Prostate gland (tissue), 2 donors: ENCODE data around the gene ADK. TPM values are rescaled to one million over a fixed set of nuclear protein-coding genes. Genes with fewer than 3 reads are reported as not detected.

Experiments
- DNase-seq: peaks from one replicate; pipeline ENCODE4 v3.0.0-alpha.2; 2019; ENCODE audit warnings: low spot score
- H3K27ac ChIP-seq, 2 donors: fragments of 200-600 bp; sonication (generic); 2 replicates each; pipeline ENCODE4 v1.5.1; 2017 to 2019
- H3K27me3 ChIP-seq: fragments of 200-600 bp; sonication (generic); replicated peaks from 2 replicates; pipeline ENCODE4 v1.5.1; 2019; ENCODE audit not compliant: insufficient read depth
- H3K36me3 ChIP-seq, 2 donors: fragments of 200-600 bp; sonication (generic); 1 replicate in 1 of 2; 2 replicates in 1 of 2; pipeline versions ENCODE4 v1.5.1 to v1.8.1; 2017 to 2019
- H3K4me1 ChIP-seq: fragments of 200-600 bp; sonication (generic); replicated peaks from 2 replicates; pipeline ENCODE4 v1.5.1; 2019
- H3K4me3 ChIP-seq, 2 donors: fragments of 200-600 bp; sonication (generic); 2 replicates each; pipeline ENCODE4 v1.5.1; 2017 to 2019
- H3K9me3 ChIP-seq: fragments of 200-600 bp; sonication (generic); 2 replicates; pipeline ENCODE4 v1.5.1; 2017
- POLR2A ChIP-seq: fragments of 450-650 bp; IDR thresholded peaks from one replicate; pipeline ENCODE4 v1.6.1; 2016; ENCODE audit warnings: antibody characterized with exemption, mild to moderate bottlenecking
- POLR2AphosphoS5 ChIP-seq: sonication (generic); formaldehyde crosslinking; IDR thresholded peaks from one replicate; pipeline ENCODE4 v1.6.1; 2017; ENCODE audit warnings: antibody characterized with exemption
- WGBS: methylation state at CpG from one replicate; pipeline ENCODE4 v1.1.5; 2018; 5-methylcytosine and 5-hydroxymethylcytosine counted together
- intact Hi-C: fragments of 100-400 bp; cut with DNase I; formaldehyde crosslinking; loops from one replicate; pipeline ENCODE4 v1.14.2; 2022
- total RNA-seq, 2 donors: library from RNA; depleted of rRNA; stranded (reverse); fragments of >200 nt; gene quantifications; one replicate each; pipeline ENCODE4 v1.1.0, GENCODE V29; 2016
- TF ChIP-seq, protein P1 (sequence below), 4 experiments: fragments of 200-600 bp in 2 of 4; fragments of 450-650 bp in 2 of 4; sonication (generic) in 2 of 4; IDR thresholded peaks; 1 replicate in 3 of 4; 2 replicates in 1 of 4; pipeline ENCODE4 v1.5.1; 2016 to 2019; ENCODE audit warnings: antibody characterized with exemption in 4 of 4, mild to moderate bottlenecking in 2 of 4, moderate library complexity in 2 of 4

ADK gene
- total RNA-seq, 2 donors from 2014 or later = 34.1 to 42.5 TPM

DNA sequence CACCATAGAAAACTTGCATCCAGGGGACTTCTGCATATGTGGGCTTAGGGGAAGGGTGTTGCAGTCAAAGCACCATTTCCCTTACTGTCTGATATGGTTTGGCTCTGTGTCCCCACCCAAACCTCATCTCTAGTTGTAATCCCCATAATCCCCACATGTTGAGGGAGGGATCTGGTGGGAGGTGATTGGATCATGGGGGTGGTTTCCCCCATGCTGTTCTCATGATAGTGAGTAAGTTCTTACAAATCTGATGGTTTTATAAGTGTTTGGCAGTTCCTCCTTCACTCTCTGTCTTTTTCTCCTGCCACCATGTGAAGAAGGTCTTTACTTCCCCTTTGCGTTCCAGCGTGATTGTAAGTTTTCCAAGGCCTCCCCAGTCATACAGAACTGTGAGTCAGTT, 177.4 kb downstream of the ADK start:
- Histone ChIP-seq H3K9me3 (no peaks in the 10 kb centered on the region), H3K27me3 (no peaks in the 10 kb centered on the region), H3K36me3 (no peaks in the 10 kb centered on the region), H3K4me3 (no peak overlapping the region), H3K27ac (no peak overlapping the region), H3K4me1 (no peaks in the 10 kb centered on the region)
- intact Hi-C loops = no loop called here
- DNase-seq = no peak
- TF ChIP-seq POLR2A (no peak), POLR2AphosphoS5 (no peak)
- TF ChIP-seq, protein P1, sequence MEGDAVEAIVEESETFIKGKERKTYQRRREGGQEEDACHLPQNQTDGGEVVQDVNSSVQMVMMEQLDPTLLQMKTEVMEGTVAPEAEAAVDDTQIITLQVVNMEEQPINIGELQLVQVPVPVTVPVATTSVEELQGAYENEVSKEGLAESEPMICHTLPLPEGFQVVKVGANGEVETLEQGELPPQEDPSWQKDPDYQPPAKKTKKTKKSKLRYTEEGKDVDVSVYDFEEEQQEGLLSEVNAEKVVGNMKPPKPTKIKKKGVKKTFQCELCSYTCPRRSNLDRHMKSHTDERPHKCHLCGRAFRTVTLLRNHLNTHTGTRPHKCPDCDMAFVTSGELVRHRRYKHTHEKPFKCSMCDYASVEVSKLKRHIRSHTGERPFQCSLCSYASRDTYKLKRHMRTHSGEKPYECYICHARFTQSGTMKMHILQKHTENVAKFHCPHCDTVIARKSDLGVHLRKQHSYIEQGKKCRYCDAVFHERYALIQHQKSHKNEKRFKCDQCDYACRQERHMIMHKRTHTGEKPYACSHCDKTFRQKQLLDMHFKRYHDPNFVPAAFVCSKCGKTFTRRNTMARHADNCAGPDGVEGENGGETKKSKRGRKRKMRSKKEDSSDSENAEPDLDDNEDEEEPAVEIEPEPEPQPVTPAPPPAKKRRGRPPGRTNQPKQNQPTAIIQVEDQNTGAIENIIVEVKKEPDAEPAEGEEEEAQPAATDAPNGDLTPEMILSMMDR (IDR thresholded peaks at IDR 0.05) = no peak
- WGBS = 88% methylated on average over 2 of the region's 2 CpGs

DNA sequence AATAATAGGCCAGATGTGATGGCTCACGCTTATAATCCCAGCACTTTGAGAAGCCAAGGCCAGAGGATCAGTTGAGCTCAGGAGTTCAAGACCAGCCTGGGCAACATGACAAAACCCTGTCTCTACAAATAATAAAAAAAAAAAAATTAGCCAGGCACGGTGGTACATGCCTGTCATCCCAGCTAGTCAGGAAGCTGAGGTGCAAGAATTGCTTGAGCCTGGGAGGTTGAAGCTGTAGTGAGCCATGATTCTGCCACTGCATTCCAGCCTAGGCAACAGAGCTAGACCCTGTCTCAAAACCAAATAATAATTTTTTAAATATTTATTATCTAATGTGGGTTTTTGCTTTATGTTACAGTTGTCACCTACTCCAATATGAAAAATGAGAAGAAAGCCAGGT, 178.9 kb downstream of the ADK start:
- intact Hi-C loops = no loop called here
- no peak overlapping the region for H3K4me3 ChIP-seq
- no peak for TF ChIP-seq POLR2A
- TF ChIP-seq POLR2AphosphoS5 = no peak
- TF ChIP-seq, protein P1 (IDR thresholded peaks at IDR 0.05) = no peak
- H3K4me1 ChIP-seq = no peaks in the 10 kb centered on the region
- no peak for DNase-seq
- H3K27ac ChIP-seq = no peak overlapping the region
- WGBS = 65% methylated on average over 2 of the region's 2 CpGs
- no peaks in the 10 kb centered on the region for H3K27me3 ChIP-seq
- no peaks in the 10 kb centered on the region for H3K9me3 ChIP-seq
- H3K36me3 ChIP-seq = no peaks in the 10 kb centered on the region

DNA sequence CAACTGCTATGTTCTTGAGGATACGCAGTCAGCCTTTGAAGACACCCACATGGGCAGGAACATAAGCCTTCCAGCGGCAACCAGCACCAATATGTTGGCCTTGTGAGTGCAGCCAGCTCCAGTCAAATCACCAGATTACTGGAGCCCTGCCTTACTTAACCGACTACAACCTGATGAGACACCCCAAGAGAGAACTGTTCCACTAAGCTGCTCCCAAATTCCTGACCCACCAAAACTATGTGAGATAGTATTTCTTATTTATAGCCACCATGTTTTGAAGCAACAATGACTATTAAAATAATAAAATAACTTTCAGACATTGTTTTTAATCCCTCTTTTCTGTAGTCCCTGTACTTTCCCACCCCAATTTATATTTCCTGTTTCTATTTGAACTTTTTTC, 179.6 kb downstream of the ADK start:
- 98% methylated on average over 3 of the region's 3 CpGs for WGBS
- Histone ChIP-seq H3K27me3 (no peaks in the 10 kb centered on the region), H3K9me3 (no peaks in the 10 kb centered on the region), H3K4me1 (no peaks in the 10 kb centered on the region), H3K36me3 (no peaks in the 10 kb centered on the region), H3K4me3 (no peak overlapping the region), H3K27ac (no peak overlapping the region)
- intact Hi-C loops = no loop called here
- DNase-seq = no peak
- no peak for TF ChIP-seq POLR2A
- TF ChIP-seq, protein P1 (IDR thresholded peaks at IDR 0.05) = no peak
- TF ChIP-seq POLR2AphosphoS5 = no peak

DNA sequence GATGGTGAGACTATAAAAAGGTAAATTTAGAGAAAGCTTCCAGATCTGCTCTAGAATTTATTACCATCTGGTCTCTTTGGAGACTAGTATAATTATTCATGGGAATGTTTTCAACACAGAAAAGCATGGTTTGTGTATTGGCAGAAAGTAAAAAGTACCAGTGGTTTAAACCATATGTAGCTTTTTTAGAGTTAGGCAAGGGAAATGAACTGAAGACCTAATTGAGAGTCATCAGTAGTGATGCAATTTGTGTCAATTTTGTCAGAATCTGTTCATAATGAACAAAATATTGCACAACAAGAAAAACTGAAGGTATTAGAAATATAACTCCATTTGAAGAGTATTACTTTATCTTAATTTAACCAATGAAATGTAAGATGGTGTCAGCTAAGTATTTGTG, 181.4 kb downstream of the ADK start:
- intact Hi-C loops = no loop called here
- no peak overlapping the region for H3K27ac ChIP-seq
- H3K9me3 ChIP-seq = no peaks in the 10 kb centered on the region
- H3K36me3 ChIP-seq = no peaks in the 10 kb centered on the region
- H3K4me1 ChIP-seq = no peaks in the 10 kb centered on the region
- no peak for DNase-seq
- TF ChIP-seq POLR2AphosphoS5 (no peak), POLR2A (no peak)
- TF ChIP-seq, protein P1 (IDR thresholded peaks at IDR 0.05) = no peak
- H3K27me3 ChIP-seq = no peaks in the 10 kb centered on the region
- no peak overlapping the region for H3K4me3 ChIP-seq

DNA sequence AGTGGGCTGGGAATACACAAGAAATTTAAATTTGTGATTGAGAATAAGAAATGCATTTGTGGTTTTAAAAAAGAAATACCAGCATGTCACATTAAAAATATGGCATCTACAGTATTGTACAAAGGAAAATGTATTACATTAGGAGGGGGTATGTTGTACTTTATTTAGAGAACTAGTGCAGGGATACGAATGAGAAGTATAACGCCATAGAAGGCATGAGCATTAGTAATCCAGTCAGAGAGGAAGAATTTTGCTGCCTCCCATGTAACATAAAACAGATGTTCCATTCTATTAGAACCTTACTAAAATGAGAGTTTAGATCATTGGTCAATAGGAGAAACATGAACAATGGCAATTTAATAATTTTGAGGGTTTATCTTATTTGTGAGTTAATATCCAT, 182.2 kb downstream of the ADK start:
- H3K4me1 ChIP-seq = no peaks in the 10 kb centered on the region
- no peaks in the 10 kb centered on the region for H3K9me3 ChIP-seq
- H3K27me3 ChIP-seq = no peaks in the 10 kb centered on the region
- H3K36me3 ChIP-seq = no peaks in the 10 kb centered on the region
- TF ChIP-seq POLR2A (no peak), POLR2AphosphoS5 (no peak)
- TF ChIP-seq, protein P1 (IDR thresholded peaks at IDR 0.05) = no peak
- DNase-seq = no peak
- 88% methylated on average over 2 of the region's 2 CpGs for WGBS
- H3K4me3 ChIP-seq = no peak overlapping the region
- intact Hi-C loops = no loop called here
- H3K27ac ChIP-seq = no peak overlapping the region
